ENCODE results near the gene BLVRA.
"Not testable (repeated sequence)": the region's sequence is repeated elsewhere in the genome, so short reads cannot be mapped to it uniquely, and the experiment has no call there.

BLVRA gene

GRCh38 chr7:43824963-43825362 is 66.5 kb downstream of the BLVRA start:
- Histone ChIP-seq H3K4me1 (no peaks in the 10 kb centered on the region), H3K27ac (no peak overlapping the region), H3K9ac (no peak overlapping the region), H3K27me3 (ENCODE audit: control insufficient read depth, insufficient read depth, low read length) (no peaks in the 10 kb centered on the region), H3K9me3 (ENCODE audit: control insufficient read depth, low read length) (no peaks in the 10 kb centered on the region), H3K36me3 (ENCODE audit: control insufficient read depth, insufficient read depth, low read length) (no peaks in the 10 kb centered on the region), H3K79me2 (no peaks in the 10 kb centered on the region), H3K4me2 (ENCODE audit: low read length) (no peak overlapping the region), H2AFZ (no peak overlapping the region), H3K4me3 (ENCODE audit: low read depth, low read length) (no peak overlapping the region)
- TF ChIP-seq, protein P1, sequence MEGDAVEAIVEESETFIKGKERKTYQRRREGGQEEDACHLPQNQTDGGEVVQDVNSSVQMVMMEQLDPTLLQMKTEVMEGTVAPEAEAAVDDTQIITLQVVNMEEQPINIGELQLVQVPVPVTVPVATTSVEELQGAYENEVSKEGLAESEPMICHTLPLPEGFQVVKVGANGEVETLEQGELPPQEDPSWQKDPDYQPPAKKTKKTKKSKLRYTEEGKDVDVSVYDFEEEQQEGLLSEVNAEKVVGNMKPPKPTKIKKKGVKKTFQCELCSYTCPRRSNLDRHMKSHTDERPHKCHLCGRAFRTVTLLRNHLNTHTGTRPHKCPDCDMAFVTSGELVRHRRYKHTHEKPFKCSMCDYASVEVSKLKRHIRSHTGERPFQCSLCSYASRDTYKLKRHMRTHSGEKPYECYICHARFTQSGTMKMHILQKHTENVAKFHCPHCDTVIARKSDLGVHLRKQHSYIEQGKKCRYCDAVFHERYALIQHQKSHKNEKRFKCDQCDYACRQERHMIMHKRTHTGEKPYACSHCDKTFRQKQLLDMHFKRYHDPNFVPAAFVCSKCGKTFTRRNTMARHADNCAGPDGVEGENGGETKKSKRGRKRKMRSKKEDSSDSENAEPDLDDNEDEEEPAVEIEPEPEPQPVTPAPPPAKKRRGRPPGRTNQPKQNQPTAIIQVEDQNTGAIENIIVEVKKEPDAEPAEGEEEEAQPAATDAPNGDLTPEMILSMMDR (IDR thresholded peaks at IDR 0.05), result no peak

- TF ChIP-seq, protein P1 (IDR thresholded peaks at IDR 0.05), result no peak
- H3K79me2 ChIP-seq, result no peaks in the 10 kb centered on the region
- H2AFZ ChIP-seq, result no peak overlapping the region
Measured at GRCh38 chr7:43825391-43825808, 66.9 kb downstream of the BLVRA start.

DNA sequence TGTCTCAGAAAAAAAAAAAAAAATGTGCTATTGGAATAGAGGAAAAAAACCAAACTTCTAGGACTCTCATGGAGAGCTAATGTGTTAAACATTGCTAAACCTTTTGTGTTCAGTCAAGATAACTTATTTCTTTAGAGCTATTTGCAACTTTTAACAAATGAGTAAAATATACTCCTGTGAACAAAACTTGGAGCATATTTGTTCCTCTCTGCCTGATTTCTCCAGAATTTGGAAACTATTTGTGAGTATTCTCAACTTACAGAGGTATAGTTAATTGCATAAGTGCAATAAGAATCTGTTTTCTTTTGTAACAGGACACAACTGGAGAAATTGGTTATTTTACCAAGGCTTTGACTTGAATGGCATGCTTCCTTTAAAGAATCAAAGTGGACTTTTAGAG is 72.4 kb downstream of the BLVRA start:
- not testable (repeated sequence) for H2AFZ ChIP-seq; H3K9me3 ChIP-seq (ENCODE audit: control insufficient read depth, low read length); H3K4me3 ChIP-seq (ENCODE audit: low read depth, low read length); H3K27me3 ChIP-seq (ENCODE audit: control insufficient read depth, insufficient read depth, low read length); H3K4me1 ChIP-seq; H3K79me2 ChIP-seq; H3K4me2 ChIP-seq (ENCODE audit: low read length); H3K9ac ChIP-seq; H3K36me3 ChIP-seq (ENCODE audit: control insufficient read depth, insufficient read depth, low read length); H3K27ac ChIP-seq

More at GRCh38 chr7:43825391-43825808, 66.9 kb downstream of the BLVRA start:
- H3K27ac ChIP-seq, result no peak overlapping the region
- H3K4me1 ChIP-seq, result no peaks in the 10 kb centered on the region
- no peaks in the 10 kb centered on the region for H3K27me3 ChIP-seq (ENCODE audit: control insufficient read depth, insufficient read depth, low read length)
- H3K9me3 ChIP-seq (ENCODE audit: control insufficient read depth, low read length), result no peaks in the 10 kb centered on the region
- H3K4me2 ChIP-seq (ENCODE audit: low read length), result no peak overlapping the region
- H3K36me3 ChIP-seq (ENCODE audit: control insufficient read depth, insufficient read depth, low read length), result no peaks in the 10 kb centered on the region
- no peak overlapping the region for H3K9ac ChIP-seq
- H3K4me3 ChIP-seq (ENCODE audit: low read depth, low read length), result no peak overlapping the region

DNA sequence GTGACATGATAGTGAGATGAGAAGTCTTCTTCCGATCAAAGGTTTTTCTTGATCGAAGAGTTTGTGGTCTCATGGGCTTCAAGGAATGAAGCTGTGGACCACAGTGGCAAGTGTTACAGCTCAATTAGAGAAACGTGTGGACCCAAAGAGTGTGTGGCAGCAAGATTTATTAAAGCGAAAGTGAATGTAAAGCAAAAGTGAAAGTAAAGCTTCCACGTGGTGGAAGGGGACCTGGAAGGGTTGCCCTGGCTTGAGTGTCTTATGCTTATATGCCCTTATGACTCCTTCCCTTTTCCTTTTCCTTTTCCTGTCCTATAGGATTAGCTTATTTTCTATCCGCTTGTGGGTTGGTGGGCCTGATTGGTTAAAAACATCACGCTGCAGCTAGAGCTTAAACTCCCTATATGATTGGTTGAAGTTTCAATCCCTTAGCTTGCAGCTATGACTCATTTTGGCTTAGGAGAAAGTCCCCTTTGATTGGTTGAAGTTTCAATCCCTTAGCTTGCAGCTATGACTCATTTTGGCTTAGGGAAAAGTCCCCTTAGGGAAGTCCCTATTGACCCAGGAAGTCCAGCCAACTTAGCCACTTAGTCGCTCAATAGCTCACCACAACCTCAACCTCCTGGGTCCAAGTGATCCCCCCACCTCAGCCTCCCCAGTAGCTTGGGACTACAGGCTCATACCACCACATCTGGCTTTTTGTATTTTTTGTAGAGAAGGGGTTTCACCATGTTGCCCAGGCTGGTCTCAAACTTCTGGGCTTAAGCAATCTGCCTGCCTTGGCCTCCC is 76.2 kb downstream of the BLVRA start:
- Histone ChIP-seq H3K4me2 (ENCODE audit: low read length) (no peak overlapping the region), H2AFZ (no peak overlapping the region), H3K79me2 (no peaks in the 10 kb centered on the region), H3K9me3 (ENCODE audit: control insufficient read depth, low read length) (no peaks in the 10 kb centered on the region), H3K4me1 (no peaks in the 10 kb centered on the region), H3K4me3 (ENCODE audit: low read depth, low read length) (no peak overlapping the region), H3K9ac (no peak overlapping the region), H3K36me3 (ENCODE audit: control insufficient read depth, insufficient read depth, low read length) (no peaks in the 10 kb centered on the region), H3K27me3 (ENCODE audit: control insufficient read depth, insufficient read depth, low read length) (no peaks in the 10 kb centered on the region), H3K27ac (no peak overlapping the region)
- TF ChIP-seq, protein P1 (IDR thresholded peaks at IDR 0.05), result no peak

DNA sequence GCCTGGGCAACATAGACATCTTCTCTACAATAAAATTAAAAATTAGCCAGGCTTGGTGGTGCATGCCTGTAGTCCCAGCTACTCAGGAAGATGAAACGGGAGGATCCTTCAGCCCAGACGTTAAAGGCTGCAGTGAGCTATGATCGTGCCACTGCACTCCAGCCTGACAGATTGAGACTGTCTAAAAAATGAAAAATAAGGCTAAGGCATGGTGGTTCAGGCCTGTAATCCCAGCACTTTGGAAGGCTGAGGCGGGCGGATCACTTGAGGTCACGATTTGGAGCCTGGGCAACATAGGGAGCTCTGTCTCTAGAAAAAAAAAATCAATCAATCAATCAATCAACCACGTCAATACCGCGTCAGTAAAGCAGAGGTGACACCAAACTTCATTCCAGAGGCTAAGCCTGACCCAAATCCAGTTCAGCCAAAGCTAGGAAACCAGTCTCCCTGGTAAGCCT is 79.8 kb downstream of the BLVRA start:
- Histone ChIP-seq H3K4me3 (ENCODE audit: low read depth, low read length) (no peak overlapping the region), H3K9ac (no peak overlapping the region)
- TF ChIP-seq, protein P1 (IDR thresholded peaks at IDR 0.05), result no peak

More for the DNA sequence above, 79.8 kb downstream of the BLVRA start:
- peak overlapping the region; percentile 66 for H3K4me2 ChIP-seq (ENCODE audit: low read length)
- H3K9me3 ChIP-seq (ENCODE audit: control insufficient read depth, low read length), result no peaks in the 10 kb centered on the region
- H3K27me3 ChIP-seq (ENCODE audit: control insufficient read depth, insufficient read depth, low read length), result no peaks in the 10 kb centered on the region
- peak overlapping the region; percentile 90 for H2AFZ ChIP-seq
- no peaks in the 10 kb centered on the region for H3K79me2 ChIP-seq
- H3K36me3 ChIP-seq (ENCODE audit: control insufficient read depth, insufficient read depth, low read length), result no peaks in the 10 kb centered on the region
- no peaks in the 10 kb centered on the region for H3K4me1 ChIP-seq
- no peak overlapping the region for H3K27ac ChIP-seq
